Fibroblast of lung (primary cell): ENCODE results near the gene NKPD1. TPM values are rescaled to one million over a fixed set of nuclear protein-coding genes. Genes with fewer than 3 reads are reported as not detected.
A peak's percentile ranks its signal among the peaks of the same experiment; 100 is the strongest.

Source experiments
- DNase-seq, 2 donors: peaks; one replicate each; pipeline versions ENCODE4 v3.0.0 to v3.0.0-alpha.2; 2010; ENCODE audit warnings: low read depth in 2 of 2
- H2AFZ ChIP-seq: 2 replicates; pipeline ENCODE4 v1.5.1; 2012; ENCODE audit warnings: low read length, control low read depth, inconsistent platforms
- H3K27ac ChIP-seq: 2 replicates; pipeline ENCODE4 v1.5.1; 2011; ENCODE audit warnings: low read length, control low read depth; ENCODE audit not compliant: insufficient read depth
- H3K27me3 ChIP-seq: 2 replicates; pipeline ENCODE4 v1.5.1; 2011; ENCODE audit warnings: mild to moderate bottlenecking, low read length; ENCODE audit not compliant: control insufficient read depth, insufficient read depth
- H3K36me3 ChIP-seq: 2 replicates; pipeline ENCODE4 v1.5.1; 2011; ENCODE audit warnings: low read length; ENCODE audit not compliant: control insufficient read depth, insufficient read depth
- H3K4me1 ChIP-seq: 2 replicates; pipeline ENCODE4 v1.5.1; 2011; ENCODE audit warnings: low read length; ENCODE audit not compliant: control insufficient read depth, insufficient read depth; ENCODE audit errors: extremely low read depth
- H3K4me2 ChIP-seq: 2 replicates; pipeline ENCODE4 v1.5.1; 2011; ENCODE audit warnings: low read length, control low read depth; ENCODE audit not compliant: insufficient read depth; ENCODE audit errors: extremely low read depth
- H3K4me3 ChIP-seq, 4 experiments: fragments of 200-600 bp in 1 of 4; sonication (generic) in 1 of 4; replicated peaks in 1 of 4; 2 replicates each; pipeline ENCODE4 v1.5.1; 2011 to 2016; ENCODE audit warnings: low read length in 4 of 4, low read depth in 3 of 4, mild to moderate bottlenecking in 3 of 4, control low read depth in 2 of 4, inconsistent platforms in 1 of 4, mixed read lengths in 1 of 4; ENCODE audit not compliant: insufficient read depth in 1 of 4; ENCODE audit errors: control extremely low read depth in 1 of 4
- H3K79me2 ChIP-seq: 2 replicates; pipeline ENCODE4 v1.5.1; 2012; ENCODE audit warnings: mild to moderate bottlenecking, low read length, inconsistent platforms; ENCODE audit not compliant: control insufficient read depth, insufficient read depth
- H3K9ac ChIP-seq: 2 replicates; pipeline ENCODE4 v1.5.1; 2011; ENCODE audit warnings: mild to moderate bottlenecking, low read length, control low read depth; ENCODE audit not compliant: insufficient read depth
- H3K9me3 ChIP-seq: 2 replicates; pipeline ENCODE4 v1.5.1; 2012; ENCODE audit warnings: low read depth, low read length; ENCODE audit not compliant: control insufficient read depth, insufficient read depth
- H4K20me1 ChIP-seq: 2 replicates; pipeline ENCODE4 v1.5.1; 2011; ENCODE audit warnings: low read length; ENCODE audit not compliant: control insufficient read depth, insufficient read depth; ENCODE audit errors: extremely low read depth
- EZH2 ChIP-seq: IDR thresholded peaks from 2 replicates; pipeline ENCODE4 v1.5.1; 2012; ENCODE audit warnings: low read length, control low read depth, mild to moderate bottlenecking; ENCODE audit errors: missing control alignments
- polyA plus RNA-seq, 2 donors: library from polyadenylated mRNA; depleted of rRNA in 1 of 2; stranded (reverse) in 1 of 2; unstranded in 1 of 2; fragments of >200 nt; gene quantifications; 2 replicates each; pipeline ENCODE4 v1.2.1, GENCODE V29; 2011 to 2012; ENCODE audit warnings: missing spikeins in 1 of 2
- total RNA-seq: library from RNA; depleted of rRNA; stranded (reverse); fragments of >200 nt; gene quantifications from 2 replicates; pipeline ENCODE4 v1.2.1, GENCODE V29; 2014
- TF ChIP-seq, protein P1 (sequence below), 2 donors: IDR thresholded peaks in 1 of 2; conservative IDR thresholded peaks in 1 of 2; 1 replicate in 1 of 2; 2 replicates in 1 of 2; pipeline ENCODE4 v1.5.1; 2011 to 2012; ENCODE audit warnings: low read length in 2 of 2, control low read depth in 1 of 2, inconsistent platforms in 1 of 2, low read depth in 1 of 2, mild to moderate bottlenecking in 1 of 2

NKPD1 gene
- total and polyA plus RNA-seq, 2 donors (not counting 1 experiment from before 2014, with no cell fraction given) = 0.17 TPM; not detected in 1

DNA sequence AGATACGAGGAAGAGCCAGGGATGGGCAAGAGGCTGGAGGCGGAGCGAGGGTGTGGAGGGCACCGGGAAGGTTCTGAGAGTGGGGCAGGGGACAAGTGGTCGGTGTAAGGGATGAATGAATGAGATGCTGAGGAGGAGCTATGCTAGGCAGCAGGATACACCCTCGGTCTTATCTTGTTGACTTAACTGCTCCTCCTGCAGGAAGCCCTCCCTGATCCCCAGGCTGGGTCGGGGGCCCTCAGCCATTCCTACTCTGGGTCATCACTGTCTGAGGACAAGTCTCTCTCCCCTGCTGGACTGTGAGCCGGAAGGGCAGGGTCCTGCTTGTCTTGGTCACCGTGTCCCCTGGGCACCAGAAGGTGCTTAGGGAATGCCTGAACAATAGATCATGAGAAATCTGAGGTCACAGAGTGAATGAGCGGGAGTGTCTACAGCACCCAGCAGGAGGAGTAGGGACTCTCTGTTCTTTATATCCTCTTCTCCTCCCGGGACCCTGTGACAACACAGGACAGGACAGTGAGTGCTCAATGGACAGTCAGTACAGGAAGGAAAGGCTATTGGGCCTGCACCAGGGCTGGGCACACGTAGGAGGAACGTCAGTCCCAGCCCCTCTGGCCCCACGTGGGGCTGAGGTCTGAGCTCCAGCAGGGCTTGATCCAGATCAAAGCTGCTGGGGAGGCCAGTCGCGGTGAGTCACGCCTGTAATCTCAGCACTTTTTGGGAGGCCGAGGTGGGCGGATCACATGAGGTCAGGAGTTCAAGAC is 6.5 kb downstream of the NKPD1 start:
- Histone ChIP-seq H3K27ac (no peak overlapping the region), H2AFZ (no peak overlapping the region), H3K4me3 (no peak overlapping the region), H3K4me2 (no peak overlapping the region), H3K9ac (no peak overlapping the region), H3K4me1 (peaks cover 12% of the 10 kb centered on the region), H3K36me3 (no peaks in the 10 kb centered on the region), H3K79me2 (no peaks in the 10 kb centered on the region), H3K9me3 (no peaks in the 10 kb centered on the region), H3K27me3 (peaks cover 9% of the 10 kb centered on the region), H4K20me1 (no peaks in the 10 kb centered on the region)
- TF ChIP-seq, protein P1, sequence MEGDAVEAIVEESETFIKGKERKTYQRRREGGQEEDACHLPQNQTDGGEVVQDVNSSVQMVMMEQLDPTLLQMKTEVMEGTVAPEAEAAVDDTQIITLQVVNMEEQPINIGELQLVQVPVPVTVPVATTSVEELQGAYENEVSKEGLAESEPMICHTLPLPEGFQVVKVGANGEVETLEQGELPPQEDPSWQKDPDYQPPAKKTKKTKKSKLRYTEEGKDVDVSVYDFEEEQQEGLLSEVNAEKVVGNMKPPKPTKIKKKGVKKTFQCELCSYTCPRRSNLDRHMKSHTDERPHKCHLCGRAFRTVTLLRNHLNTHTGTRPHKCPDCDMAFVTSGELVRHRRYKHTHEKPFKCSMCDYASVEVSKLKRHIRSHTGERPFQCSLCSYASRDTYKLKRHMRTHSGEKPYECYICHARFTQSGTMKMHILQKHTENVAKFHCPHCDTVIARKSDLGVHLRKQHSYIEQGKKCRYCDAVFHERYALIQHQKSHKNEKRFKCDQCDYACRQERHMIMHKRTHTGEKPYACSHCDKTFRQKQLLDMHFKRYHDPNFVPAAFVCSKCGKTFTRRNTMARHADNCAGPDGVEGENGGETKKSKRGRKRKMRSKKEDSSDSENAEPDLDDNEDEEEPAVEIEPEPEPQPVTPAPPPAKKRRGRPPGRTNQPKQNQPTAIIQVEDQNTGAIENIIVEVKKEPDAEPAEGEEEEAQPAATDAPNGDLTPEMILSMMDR (conservative IDR thresholded peaks at IDR 0.05 in 1 of 2, IDR thresholded peaks at IDR 0.05 in 1 of 2; ENCODE audit: low read depth in 1 of 2, low read length in 2 of 2) = no peak
- no peak for TF ChIP-seq EZH2
- peak; percentile 77 to 84 for DNase-seq

DNA sequence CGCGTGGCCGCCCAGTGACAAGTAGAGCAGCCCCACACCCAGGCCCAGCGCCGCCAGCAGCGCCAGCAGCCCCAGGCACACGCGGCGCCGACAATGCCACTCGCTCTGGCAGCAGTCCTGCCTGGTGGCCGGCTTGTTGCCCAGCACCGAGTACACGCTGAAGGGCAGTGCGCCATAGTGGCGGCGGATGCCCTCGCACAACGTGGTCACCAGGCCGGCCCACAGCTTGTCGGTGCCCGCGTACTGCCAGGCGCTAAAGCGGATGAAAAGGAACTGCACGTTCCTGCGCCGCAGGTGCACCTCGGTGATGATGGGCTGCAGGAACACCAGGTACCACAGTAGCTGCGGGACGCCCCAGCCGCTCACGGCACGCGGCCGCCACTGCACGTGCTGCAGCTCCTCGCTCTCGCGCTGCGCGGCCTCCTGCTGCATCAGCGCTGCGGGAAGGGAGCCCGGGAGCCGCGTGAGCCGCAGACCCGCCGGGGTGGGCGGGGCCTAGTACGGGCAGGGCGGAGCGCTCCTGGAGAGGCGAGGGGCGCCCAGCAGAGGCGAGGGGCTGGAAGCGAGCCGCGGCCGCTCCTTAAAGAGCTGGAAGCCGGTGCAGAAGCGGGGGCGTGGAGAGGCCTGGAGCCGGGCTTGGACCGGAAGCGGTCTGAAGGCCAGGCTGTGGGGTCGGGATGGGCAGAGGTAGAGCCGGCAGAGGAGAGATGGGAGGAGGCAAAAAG is 7.3 kb downstream of the NKPD1 start:
- H3K79me2 ChIP-seq = no peaks in the 10 kb centered on the region
- H4K20me1 ChIP-seq = no peaks in the 10 kb centered on the region
- no peaks in the 10 kb centered on the region for H3K9me3 ChIP-seq
- no peaks in the 10 kb centered on the region for H3K36me3 ChIP-seq
- H3K4me2 ChIP-seq = peak overlapping the region; percentile 52
- no peak overlapping the region for H3K27ac ChIP-seq
- no peak overlapping the region for H3K4me3 ChIP-seq
- peak; percentile 45 to 51 for DNase-seq
- peaks cover 9% of the 10 kb centered on the region for H3K27me3 ChIP-seq
- H3K9ac ChIP-seq = no peak overlapping the region
- no peak overlapping the region for H2AFZ ChIP-seq
- H3K4me1 ChIP-seq = peaks cover 12% of the 10 kb centered on the region
- TF ChIP-seq, protein P1 (conservative IDR thresholded peaks at IDR 0.05 in 1 of 2, IDR thresholded peaks at IDR 0.05 in 1 of 2; ENCODE audit: low read depth in 1 of 2, low read length in 2 of 2) = no peak
- no peak for TF ChIP-seq EZH2

DNA sequence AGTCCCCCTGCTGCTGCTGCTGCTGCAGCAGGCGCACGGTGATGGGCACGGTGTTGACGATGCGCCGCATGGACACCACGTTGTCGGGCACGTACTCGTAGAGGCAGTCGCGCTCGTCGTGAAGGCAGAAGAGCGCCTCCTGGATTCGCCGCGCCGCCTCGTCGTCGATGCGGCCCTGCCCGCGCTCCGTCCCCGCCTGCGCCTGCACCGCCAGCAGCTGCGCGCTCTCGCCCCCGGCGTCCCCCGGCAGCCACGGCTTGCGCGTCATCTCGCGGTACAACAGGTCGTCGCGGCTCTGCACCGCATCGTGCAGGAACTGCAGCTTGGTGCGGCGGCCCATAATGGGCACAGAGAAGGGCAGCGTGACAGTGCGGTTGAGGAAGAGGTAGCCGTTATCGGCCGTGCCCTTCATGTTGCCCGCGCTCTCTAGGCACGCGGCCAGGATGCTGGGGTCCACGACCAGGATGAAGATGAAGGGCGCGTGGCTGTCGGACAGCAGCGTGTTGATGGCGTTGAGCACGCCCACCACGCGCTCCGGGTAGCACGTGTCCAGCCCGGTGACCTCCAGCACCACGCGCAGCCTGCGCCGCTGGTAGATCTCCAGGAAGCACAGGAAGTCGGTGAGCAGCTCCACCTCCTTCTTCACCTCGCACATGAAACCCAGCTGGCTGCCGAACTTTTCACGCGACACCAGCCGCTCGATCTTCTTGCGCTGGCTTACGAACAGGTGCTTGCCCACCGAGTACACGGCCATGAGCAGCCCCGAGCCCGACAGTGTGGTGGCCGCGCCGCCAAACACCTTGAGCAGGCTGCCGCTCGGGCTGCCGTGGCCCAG is 8.1 kb downstream of the NKPD1 start:
- Histone ChIP-seq H3K4me2 (peak overlapping the region; percentile 52), H3K9ac (no peak overlapping the region), H3K36me3 (peaks cover 3% of the 10 kb centered on the region), H4K20me1 (no peaks in the 10 kb centered on the region), H3K4me1 (peaks cover 12% of the 10 kb centered on the region), H3K9me3 (no peaks in the 10 kb centered on the region), H3K27me3 (peaks cover 9% of the 10 kb centered on the region), H3K79me2 (no peaks in the 10 kb centered on the region), H2AFZ (no peak overlapping the region), H3K4me3 (no peak overlapping the region), H3K27ac (no peak overlapping the region)
- peak; percentile 50 to 54 for DNase-seq
- TF ChIP-seq, protein P1 (conservative IDR thresholded peaks at IDR 0.05 in 1 of 2, IDR thresholded peaks at IDR 0.05 in 1 of 2; ENCODE audit: low read depth in 1 of 2, low read length in 2 of 2) = no peak
- TF ChIP-seq EZH2 = peak; percentile 33
